Right renal pelvis (tissue), 4 donors: ENCODE results near the gene ZNF148. TPM values are rescaled to one million over a fixed set of nuclear protein-coding genes. Genes with fewer than 3 reads are reported as not detected.
"Not testable (repeated sequence)": the region's sequence is repeated elsewhere in the genome, so short reads cannot be mapped to it uniquely, and the experiment has no call there.

Experiments
- DNase-seq, 4 donors: peaks; one replicate each; pipeline ENCODE4 v3.0.0-alpha.2; 2013; ENCODE audit warnings: low read depth in 4 of 4, low spot score in 3 of 4, missing footprints in 1 of 4
- polyA plus RNA-seq, 4 donors: library from polyadenylated mRNA; unstranded; fragments of 120-200 nt; gene quantifications; one replicate each; pipeline ENCODE4 v1.2.1, GENCODE V29; 2013; ENCODE audit not compliant: insufficient read length in 4 of 4

The ZNF148 gene, protein sequence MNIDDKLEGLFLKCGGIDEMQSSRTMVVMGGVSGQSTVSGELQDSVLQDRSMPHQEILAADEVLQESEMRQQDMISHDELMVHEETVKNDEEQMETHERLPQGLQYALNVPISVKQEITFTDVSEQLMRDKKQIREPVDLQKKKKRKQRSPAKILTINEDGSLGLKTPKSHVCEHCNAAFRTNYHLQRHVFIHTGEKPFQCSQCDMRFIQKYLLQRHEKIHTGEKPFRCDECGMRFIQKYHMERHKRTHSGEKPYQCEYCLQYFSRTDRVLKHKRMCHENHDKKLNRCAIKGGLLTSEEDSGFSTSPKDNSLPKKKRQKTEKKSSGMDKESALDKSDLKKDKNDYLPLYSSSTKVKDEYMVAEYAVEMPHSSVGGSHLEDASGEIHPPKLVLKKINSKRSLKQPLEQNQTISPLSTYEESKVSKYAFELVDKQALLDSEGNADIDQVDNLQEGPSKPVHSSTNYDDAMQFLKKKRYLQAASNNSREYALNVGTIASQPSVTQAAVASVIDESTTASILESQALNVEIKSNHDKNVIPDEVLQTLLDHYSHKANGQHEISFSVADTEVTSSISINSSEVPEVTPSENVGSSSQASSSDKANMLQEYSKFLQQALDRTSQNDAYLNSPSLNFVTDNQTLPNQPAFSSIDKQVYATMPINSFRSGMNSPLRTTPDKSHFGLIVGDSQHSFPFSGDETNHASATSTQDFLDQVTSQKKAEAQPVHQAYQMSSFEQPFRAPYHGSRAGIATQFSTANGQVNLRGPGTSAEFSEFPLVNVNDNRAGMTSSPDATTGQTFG
- polyA plus RNA-seq = 10 to 100 TPM; 37.8 to 49.8 (median 48.7) TPM

DNA sequence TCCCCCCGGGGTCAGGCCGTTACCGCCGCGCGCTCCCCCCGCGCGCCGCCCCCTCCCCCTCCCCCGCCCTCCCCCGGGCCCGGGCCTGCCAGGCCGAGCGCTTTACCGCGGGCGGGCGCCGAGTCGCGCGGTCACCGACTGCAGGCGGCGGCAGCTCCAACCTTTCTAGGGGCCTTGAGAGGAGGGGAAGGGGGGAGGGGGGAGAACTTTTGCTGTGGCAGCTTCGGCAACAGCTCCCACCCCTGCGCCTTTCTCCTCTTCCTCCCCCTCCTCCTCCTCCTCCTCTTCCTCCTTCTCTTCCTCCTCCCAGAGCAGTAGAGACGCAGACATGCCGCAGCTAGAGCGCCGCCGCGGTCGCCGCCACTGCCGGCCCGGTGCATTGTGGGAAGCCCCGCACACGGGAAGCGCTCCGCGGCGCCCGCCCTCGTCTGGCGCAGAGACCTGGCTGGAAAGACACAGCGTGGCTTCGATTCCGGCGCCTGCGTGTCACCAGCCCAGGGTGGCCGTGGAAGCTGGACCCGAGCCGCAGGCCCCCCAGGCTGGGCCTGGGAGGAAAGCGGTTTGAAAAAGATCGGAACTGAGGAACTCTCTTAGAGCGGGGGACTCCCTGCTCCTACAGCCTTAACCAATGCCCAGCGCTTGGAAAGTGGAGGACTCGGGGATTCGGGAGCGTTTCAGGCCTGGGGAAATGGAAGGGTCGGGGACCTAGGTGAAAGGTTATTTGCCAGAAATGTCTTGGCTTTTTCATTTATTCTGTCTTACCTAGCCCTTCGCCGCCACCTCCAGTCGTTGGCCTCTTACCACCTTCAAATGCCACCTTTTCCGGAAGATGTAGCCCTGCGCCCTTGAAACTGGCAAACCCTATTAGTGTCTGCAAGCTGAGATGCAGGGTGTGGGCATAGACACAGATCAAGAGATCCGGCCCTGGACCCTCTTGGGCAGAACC, at the start of gene ZNF148:
ZNF148 (minus strand) TSS at position 330 of the 946 bp plus-strand sequence. CDS start 61,685 bp downstream, outside the sequence.
- DNase-seq = peak; percentile 74 to 86 (median 82)

DNA sequence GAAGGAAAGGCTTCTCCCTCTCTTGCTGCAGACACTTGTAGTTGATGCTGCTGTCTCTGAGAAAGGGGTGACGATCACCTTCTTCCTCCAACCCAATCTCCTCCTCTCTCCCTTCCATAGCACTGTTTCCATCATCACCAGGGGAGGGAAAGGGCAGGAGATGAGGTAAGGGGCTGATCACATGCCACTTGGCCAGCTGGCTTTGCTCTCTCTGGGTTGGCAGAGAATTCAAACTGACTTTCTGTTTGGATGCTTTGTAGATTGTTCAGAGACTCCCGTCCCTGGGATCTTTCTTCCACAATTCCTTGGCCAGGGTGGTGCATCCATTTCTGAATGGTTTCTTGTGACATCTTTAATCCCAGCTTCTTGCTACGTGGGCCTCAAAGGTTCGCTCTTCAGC, 43.2 kb upstream of the ZNF148 start:
- no peak for DNase-seq

DNA sequence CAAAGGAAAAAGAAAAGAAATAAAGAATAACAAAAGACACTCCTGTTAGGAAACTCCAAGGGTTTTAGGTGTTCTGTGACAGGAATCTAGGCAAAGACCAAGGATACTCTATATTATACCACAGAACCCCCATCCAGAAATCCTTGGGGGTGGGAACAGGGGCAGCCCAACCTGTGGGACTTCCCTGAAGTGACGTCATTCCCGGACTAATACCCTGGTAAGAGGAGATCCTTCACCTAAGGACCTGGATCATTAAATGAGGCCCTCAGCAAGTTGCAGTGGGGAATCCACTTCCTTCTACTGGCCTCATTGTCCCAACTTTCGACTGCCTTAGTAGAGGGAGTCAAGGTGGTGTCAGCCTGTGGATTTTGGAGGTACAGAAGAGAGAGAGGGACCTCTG, 41.1 kb upstream of the ZNF148 start:
- DNase-seq = no peak

DNA sequence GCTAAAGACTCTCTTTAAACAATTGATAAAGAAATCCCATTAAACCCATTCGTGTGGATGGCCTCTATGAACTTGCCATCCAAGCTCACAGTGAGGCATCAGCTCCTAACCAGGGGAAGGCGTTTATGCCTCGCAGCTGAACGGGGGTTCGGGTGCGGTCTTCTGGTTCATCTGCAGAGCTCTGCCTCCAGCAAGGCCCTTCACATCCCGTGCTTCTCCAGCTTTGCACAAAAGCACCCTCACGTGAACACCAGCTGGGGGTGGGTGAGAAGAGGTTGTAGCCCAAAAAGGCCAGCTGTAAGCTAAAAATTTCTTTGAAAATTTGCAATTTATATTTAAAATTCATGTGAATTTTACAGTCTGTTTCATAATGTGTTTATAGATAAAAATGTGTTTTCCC, 39.5 kb upstream of the ZNF148 start:
- DNase-seq = no peak

DNA sequence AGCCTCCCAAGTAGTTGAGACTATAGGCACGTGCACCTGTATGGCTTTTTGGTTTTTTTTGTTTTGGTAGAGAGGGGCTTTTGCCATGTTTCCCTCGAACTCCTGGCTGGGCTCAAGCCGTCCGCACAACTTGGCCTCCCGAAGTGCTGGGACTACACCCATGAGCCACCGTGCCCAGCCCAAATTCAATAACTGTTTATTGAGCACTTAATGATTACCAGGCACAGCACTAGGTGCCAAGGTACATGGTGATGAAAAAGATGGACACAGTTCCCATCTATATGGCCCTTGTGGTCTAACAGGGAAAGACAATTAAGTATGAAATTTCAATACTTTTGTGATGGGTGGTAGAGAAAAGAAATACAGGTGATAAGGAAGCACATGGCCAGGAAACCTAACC, 35.8 kb upstream of the ZNF148 start:
- DNase-seq = no peak

DNA sequence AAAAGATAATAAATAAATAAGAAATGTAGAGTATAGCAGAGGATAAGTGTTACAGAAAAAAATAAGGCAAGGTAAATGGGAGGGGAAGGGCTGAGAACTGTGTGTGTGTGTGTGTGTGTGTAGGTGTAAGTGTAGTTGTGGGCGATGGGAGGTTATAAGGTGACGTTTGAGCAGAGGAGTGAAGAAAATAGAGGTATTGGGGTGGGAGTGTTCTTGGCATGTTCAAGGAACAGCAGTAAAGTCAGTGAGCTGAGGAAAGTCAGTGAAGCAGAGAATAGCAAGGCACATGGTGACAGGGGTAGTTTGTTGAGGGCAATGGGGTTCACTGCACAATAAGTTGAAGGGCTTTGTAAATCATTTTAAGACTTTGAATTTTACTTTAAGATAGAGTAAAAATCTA, 30.9 kb upstream of the ZNF148 start:
- DNase-seq = peak in 1 of 4 donors; percentile 4

DNA sequence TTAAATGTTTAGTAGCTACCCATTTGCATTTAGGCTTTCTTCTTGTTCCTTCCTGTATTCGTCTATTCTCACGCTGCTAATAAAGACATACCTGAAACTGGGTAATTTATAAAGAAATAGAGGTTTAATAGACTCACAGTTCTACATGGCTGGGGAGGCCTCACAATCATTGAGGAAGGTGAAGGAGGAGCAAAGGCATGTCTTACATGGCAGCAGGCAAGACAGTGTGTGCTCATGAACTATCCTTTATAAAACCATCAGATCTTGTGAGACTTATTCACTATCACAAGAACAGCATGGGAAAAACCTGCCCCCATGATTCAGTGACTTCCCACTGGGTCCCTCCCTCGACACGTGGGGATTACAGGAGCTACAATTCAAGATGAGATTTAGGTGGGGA, 30.4 kb upstream of the ZNF148 start:
- DNase-seq = not testable (repeated sequence)

DNA sequence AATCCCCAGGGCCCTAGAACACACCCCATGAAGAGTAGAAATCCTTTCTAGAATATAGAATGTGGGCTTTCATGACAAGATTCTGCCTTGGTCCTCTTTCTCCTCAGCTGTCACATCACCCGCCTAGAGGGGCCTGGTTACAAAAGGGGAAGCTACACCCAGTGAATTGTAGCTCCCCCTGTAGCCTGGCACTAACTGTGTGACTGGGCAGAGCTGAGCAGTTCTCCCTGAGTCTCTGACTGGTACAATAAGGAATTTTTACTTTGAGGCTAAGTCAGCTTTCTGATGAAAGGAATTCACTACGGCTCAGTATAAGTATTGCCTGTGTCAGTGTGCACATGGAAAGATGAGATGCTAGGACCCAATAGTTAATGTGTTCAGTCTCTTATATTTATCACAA, 28.7 kb upstream of the ZNF148 start:
- DNase-seq = no peak

DNA sequence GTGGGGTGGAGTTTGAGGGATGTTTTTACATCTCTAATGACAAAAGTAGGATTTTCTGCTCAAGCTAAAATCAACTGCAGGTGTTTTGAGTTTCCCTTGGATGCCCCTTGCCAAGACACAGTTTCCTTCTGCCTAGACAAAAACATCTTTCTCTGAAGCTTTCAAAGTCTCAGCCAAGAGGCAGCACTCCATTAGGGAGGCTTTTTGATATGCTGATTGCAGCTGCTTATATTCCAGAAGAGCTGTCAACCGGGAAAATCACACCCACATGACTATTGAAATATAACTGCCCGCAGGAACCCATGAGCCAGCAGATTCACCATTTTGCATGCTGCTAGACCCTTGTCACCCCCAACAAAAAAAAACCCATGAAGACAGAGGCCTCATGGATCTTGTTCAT, 27.5 kb upstream of the ZNF148 start:
- no peak for DNase-seq

DNA sequence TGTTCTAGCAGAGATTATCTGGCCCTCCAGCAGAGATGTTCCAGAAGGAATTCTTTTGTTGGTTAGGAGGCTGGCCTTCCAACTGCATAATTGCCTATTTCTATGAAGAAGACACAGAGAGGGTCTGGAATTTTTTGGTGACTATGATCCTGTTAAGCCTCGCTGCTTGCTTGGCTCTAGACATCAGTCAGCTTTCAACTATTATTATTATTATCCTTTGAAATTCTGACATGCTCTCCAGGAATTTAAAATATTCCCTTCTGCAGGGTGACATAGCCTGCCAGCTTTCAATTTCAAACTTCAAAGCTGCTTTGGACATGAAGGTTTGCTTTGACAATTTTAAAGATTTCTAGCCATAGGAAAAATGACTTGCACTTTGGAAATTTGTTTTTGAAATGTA, 26.3 kb upstream of the ZNF148 start:
- DNase-seq = no peak

DNA sequence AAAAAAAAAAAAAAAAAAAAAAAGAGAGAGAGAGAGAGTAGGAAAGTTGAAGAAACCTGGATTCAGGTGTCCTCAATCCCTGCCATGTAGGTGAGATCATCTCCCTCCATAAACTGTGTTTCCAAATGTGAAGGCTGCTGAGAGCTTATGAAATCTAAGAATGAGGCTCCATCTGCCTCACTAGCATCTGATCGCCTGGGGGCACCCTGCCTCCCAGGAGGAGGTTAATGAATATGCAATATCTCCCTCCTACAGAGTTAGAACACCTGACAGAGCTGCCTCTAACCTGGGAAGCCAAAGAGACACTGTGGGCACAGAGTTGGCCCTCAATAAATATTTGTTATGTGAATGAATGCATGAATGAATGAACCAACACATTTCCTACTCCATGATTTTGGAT, 23.8 kb upstream of the ZNF148 start:
- peak in 1 of 4 donors; percentile 5 for DNase-seq

DNA sequence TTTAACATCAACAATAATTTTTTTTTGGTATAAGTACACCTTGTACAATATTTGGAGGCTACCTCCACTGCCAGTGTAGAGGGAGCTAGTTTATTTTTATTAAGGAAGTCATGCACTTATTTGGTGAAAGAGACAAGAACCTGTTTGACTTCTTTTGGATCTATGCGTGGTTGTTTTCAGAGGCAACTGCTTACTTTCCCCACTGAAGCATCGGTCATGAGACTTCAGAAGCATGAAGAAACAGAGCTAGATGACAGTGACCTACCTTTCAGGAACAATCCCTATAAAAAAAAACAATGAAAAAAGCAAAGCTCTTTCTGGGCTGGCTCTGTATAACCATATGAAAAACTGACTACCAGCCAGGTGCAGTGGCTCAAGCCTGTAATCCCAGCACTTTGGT, 20.0 kb upstream of the ZNF148 start:
- no peak for DNase-seq

DNA sequence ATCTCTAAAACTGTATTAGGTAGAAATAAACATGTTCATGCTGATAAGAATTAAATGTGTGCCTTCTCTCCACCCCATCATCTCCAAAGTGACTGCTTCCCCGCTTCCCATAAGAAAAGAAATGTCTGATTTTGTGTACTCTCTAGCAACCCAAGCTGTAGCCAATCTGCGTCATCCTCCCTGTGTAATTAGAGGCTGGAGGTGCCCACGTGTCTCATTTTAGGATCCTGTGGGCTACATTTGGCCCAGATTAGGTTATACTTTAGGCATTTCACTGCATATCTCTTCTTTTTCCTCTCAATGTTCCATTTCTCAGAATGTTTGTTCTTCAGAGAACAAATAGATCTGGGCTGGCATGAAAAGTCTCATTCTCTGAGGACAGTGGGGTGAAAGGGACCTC, 19.3 kb upstream of the ZNF148 start:
- no peak for DNase-seq

DNA sequence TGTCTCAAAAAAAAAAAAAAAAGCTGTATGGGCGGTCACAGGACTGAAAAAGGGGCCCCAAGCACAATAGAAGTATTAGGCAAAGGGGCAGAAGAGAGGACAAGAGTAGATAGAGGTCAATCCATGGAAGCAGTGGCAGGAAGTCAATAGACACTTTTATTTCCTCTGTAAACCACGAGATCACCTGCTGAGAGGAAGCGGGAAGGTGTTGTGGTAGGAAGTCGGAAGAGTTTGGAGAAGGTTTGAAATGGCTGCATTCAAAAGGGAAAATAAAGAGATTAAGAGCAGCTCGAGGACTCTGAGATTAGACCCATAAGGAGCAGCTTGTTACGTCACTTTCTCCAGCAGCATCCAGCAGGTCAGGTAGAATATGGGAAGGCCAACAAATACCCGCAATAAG, 14.2 kb upstream of the ZNF148 start:
- DNase-seq = no peak

DNA sequence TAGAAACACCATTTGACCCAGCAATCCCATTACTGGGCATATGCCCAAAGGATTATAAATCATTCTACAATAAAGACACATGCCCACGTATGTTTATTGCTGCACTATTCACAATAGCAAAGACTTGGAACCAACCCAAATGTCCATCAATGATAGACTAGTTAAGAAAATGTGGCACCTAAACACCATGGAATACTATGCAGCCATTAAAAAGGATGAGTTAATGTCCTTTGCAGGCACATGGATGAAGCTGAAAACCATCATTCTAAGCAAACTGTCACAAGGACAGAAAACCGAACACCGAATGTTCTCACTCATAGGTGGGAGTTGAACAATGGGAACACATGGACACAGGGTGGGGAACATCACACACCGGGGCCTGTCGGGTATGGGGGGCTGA, 13.2 kb upstream of the ZNF148 start:
- DNase-seq = not testable (repeated sequence)

DNA sequence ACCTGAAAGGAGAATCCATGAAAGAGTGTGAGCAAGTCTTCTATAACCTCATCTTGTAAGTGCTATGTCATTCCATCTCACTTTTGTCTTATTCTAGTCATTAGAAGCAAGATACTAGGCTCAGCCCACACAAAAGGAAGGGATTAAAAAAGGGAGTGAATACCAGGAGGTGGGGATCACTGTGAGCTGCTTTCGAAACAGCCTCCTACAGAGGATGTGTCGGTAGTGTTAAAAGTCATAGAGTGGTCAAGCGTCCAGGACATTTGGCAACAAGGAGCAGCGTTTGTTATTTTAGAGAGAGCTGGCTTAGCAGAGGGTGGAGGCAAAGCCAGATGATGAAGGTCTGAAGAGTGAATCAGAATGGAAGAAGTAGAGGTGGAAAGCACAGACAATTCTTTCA, 11.7 kb upstream of the ZNF148 start:
- no peak for DNase-seq

DNA sequence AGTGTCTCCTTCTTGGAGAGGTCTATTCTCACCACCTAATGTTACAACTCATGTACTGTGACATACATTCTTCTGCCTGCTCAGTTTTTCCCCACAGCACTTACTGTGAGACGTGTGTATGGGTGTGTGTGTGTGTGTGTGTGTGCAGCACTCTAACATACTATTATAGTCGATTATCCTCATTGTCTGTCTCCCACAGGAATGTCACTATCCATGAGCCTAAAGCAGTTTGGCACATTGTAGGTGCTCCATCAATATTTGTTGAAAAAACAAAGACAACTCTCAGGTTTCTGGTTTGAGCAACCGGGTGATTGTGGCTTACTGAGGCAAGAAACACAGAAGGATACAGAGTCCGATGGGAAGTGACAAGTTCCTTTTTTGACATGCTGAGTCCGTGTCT, 8.6 kb upstream of the ZNF148 start:
- no peak for DNase-seq

DNA sequence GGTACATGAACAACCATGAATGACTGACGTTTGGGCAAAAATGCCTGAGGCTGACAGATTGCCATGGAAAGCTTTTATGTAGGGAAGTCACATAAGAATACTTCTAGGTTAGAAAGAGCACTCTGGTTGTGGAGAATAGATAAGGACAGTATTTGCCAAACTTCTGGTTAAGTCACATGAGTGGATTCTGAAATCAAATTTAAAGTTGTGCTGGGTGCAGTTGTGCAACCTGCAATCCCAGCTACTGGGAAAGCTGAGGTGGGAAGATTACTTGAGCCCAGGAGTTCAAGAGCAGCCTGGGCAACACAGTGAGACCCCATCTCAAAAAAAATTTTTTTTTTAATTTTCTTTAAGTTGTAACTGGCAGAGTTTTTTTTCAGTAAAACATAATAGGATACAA, 7.2 kb upstream of the ZNF148 start:
- DNase-seq = no peak

DNA sequence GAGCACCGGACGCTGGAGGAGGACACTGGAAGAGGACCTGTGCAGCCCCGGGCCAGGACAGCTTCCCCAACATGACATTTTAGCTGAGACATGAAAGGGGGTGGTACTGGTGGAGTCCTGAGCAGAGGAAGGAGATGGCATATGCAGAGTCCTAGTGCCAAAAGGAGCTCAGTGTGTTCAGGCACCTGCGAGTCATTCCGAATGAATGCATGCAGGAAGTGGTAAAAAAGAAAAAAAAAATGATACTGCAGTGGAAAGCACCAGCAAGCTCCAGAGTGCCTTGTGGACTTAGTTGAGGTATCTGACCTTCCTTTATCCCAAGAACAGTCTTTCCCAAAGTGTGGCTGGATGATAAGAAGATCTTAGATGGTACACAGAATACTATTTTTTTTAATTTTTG, 6.6 kb upstream of the ZNF148 start:
- no peak for DNase-seq

DNA sequence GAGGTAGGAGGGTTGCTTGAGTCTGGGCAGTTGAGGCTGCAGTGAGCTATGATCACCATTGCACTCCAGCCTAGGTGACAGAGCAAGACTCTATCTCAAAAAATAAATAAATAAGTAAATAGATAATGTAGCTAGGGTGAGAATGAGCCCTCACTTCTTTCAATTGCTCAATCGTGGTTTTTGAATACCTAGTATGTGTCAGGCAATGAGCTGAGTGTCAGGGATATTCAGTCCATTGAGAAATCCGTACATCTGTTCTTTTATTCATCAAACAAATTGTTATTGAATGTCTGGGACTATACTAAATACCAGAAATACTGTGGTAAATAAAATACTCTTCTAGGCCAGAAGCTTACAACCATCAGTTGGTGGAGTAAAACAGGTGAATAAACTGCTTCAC, 6.2 kb upstream of the ZNF148 start:
- DNase-seq = no peak

DNA sequence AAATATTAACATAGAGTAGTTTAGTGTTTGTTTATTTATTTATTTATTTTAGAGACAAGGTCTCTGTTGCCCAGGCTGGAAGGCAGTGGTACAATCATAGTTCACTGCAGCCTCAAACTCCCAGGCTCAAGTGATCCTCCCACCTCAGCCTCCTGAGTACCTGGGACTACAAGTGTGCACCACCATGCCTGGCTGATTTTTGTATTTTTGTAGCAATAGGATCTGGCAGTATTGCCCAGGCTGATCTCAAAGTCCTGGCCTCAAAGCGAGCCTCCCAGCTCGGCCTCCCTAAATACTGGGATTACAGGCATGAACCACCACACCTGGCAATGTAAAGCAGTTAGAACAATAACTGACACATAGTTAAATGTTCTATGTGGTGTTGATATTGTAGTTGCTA, 4.4 kb upstream of the ZNF148 start:
- DNase-seq = no peak
